Measurements from ENCODE around the gene FAM120A.

The FAM120A gene

DNA sequence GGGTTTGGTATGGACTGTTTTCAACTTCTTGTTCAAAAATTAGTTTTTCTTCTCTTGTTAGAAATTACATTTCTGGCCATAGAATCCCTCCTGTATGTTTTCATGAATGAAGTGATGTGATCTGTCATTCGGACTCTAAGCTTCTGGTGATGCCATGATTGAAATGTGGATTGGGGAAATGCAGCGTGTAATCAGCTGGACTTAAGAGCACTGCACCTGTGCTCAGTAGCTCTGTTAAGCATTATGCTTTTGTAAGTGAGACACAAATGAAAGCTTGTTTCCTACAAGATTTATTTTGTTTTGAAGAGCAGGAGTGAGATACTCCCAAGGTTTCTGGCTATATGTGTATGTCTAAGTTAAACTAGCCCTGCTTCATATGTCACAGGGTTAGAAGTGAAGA is 25.9 kb downstream of the FAM120A start:
- TF ChIP-seq CTCF (IDR thresholded peaks at IDR 0.05): no peak

GRCh38 chr9:93479726-93480125 is 28.2 kb downstream of the FAM120A start:
- no peak for TF ChIP-seq CTCF (IDR thresholded peaks at IDR 0.05)

DNA sequence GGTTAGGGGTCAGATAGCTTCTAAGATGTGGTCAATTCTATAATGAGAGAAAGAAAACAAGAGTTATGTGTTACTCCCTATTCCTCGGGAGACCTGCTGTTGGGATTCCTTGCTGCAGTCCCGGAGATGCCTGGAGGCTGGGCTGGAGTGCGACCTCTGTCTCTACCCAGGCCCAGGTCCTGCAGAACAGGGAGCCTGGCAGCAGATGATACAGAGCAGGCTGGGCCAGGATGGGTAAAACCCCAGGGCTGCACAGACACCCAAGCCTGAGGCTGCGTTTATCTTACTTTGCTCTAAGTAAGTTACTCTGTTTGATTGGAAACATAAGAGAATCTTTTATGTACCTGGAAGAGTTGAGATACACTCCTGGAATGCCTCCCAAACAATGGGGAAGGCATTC is 28.8 kb downstream of the FAM120A start:
- no peak for TF ChIP-seq CTCF (IDR thresholded peaks at IDR 0.05)

DNA sequence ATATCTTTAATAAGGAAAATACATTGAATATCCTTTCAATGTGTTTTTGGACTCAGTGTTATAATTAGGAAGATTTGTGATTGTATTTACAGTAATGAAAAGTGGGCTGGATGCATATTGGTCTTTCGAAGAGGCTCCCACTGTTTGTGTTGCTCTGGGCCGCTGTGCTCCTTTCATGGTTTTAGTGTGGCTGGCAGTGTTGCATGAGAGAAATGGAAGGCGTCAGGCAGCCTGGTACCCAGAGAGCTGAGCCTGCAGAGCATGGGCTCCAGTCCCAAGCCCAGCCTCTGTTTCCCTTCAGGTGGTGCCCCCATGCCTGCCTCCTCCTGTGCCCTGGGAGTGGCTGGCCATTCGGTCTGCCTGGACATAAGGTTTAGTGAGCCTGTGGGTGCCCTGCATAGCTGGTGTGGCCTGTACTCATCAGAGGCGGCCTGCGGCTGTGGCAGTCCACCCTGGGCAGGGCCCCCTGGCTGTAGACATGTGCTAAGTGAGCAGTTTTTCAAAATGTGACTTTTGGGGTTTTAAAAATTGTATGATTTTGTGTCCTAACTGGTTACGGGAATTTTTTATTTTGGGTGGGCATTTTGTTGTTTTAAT is 29.3 kb downstream of the FAM120A start:
- no peak for TF ChIP-seq CTCF (IDR thresholded peaks at IDR 0.05)

DNA sequence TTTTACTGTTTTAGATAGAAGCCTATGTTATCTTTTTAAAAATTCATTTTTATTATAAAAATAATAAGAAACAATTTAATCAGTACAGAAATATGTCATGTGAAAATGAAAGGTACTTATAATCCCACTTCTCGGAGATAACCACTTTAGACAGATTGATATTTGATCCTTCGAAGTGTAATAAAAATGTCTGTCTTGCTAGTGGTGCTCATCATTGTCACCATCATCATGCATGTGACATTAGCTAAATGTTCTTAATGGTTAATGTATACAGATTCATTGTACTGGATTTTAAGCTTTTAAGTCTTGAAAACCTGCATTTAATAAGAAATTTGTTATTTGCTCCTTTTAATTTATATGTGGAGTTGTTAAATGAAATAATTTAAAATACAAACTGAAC is 32.0 kb downstream of the FAM120A start:
- TF ChIP-seq CTCF (IDR thresholded peaks at IDR 0.05): no peak

- TF ChIP-seq CTCF (IDR thresholded peaks at IDR 0.05): no peak
Observed at GRCh38 chr9:93486268-93486667, 34.8 kb downstream of the FAM120A start.

DNA sequence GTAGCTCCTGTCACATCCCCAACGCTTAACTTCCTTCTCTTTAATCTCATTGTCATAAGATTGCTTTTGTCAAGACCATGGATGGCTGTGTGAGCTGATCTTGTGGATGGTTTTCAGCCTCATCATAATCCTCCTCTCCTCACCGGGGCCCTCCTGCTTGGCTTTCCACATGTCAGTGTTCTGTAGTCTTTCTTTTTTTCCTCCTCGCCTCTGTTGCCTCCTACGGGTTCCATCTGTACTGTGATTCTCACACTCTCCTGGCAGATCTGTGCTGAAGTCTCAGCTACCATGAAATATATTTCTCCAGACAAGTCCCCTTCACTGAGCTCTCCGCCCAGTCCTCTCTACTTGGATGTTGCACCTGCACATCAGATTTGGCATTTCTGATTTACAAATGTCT is 36.8 kb downstream of the FAM120A start:
- no peak for TF ChIP-seq CTCF (IDR thresholded peaks at IDR 0.05)

- no peak for TF ChIP-seq CTCF (IDR thresholded peaks at IDR 0.05)
Observed at GRCh38 chr9:93491593-93492232, 40.2 kb downstream of the FAM120A start.
